T-helper 1 cell treated with Interleukin-12 subunit alpha and Interleukin-12 subunit beta and Interleukin-4 antibody, amounts not matched to agents 30 ng/mL and 1 ng/mL, for 36 hours (primary cell): ENCODE data around the gene VGLL2. TPM values are rescaled to one million over a fixed set of nuclear protein-coding genes. Genes with fewer than 3 reads are reported as not detected.
"Not testable (repeated sequence)": the region's sequence is repeated elsewhere in the genome, so short reads cannot be mapped to it uniquely, and the experiment has no call there.

Source experiments
- intact Hi-C: fragments of 100-400 bp; cut with micrococcal nuclease; formaldehyde crosslinking; loops from one replicate; pipeline ENCODE4 v1.15.1; 2024
- total RNA-seq: library from RNA; stranded (reverse); gene quantifications from 2 replicates; pipeline ENCODE4 v1.2.3, GENCODE V29; 2022

VGLL2 gene, protein sequence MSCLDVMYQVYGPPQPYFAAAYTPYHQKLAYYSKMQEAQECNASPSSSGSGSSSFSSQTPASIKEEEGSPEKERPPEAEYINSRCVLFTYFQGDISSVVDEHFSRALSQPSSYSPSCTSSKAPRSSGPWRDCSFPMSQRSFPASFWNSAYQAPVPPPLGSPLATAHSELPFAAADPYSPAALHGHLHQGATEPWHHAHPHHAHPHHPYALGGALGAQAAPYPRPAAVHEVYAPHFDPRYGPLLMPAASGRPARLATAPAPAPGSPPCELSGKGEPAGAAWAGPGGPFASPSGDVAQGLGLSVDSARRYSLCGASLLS
- not detected in 2 replicates for total RNA-seq

GRCh38 chr6:117265410-117266256 lies at the start of gene VGLL2:
Gene VGLL2, plus strand, starts transcription at chr6:117265558. Its CDS starts 206 bp downstream, at chr6:117265764.
- intact Hi-C loops: no loop called here

DNA sequence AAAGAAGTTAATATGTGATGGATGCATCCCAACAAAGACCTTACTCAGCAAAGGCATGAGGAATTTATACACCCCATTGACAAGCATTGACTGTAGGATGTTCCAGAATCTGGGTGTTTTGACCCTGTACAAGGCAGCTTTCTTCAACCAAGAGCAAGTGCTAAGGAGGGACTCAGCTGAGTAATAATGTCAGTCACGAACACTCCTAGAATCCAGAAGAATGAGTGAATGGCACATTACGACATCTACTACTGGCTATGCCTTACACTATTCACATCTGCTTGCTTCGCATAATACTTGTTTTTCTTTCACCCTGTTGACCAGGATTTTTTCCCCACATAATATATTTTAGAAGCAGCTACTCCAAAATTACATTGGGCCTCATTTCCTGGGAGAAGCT lies 42.5 kb upstream of the VGLL2 start:
- intact Hi-C loops: no loop called here

DNA sequence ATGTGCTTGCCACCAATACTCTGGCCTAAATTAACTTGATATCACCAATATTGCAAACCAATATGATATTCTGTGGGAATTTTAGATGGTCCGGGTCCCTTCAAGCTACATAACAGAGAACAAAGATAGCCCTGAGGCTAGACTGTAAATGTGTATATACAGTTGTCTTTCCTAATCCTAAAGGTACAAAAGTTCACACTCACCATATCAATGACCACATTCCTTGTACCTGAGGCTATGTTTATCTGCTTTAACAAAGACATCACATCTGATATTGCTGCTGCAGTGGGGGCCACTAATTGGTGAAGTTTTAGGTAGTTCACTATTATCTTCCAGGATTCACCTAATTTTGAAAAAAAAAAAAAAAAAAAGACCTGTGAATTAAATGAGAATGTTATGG lies 38.6 kb upstream of the VGLL2 start:
- intact Hi-C loops: no loop called here

- intact Hi-C loops: no loop called here
Measured at GRCh38 chr6:117227245-117227962, 38.0 kb upstream of the VGLL2 start.

- intact Hi-C loops: no loop called here
Measured at GRCh38 chr6:117228202-117228601, 37.2 kb upstream of the VGLL2 start.

GRCh38 chr6:117229870-117230269 lies 35.5 kb upstream of the VGLL2 start:
- intact Hi-C loops: no loop called here

DNA sequence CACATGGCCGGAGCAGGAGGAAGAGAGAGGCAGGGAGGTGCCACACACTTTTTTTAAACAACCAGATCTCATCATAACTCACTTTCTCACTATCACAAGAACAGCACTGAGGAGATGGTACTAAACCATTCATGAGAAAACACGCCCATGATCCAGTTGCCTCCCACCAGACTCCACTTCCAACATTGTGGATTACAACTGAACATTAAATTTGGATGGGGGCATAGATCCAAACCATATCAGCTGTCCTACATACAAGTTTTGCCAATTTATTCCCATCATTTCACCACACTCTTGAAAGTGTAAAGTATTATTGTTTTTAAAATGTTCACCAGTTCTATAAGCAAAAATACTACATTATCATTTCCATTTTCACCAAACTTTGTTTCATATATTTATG lies 33.9 kb upstream of the VGLL2 start:
- intact Hi-C loops: no loop called here

DNA sequence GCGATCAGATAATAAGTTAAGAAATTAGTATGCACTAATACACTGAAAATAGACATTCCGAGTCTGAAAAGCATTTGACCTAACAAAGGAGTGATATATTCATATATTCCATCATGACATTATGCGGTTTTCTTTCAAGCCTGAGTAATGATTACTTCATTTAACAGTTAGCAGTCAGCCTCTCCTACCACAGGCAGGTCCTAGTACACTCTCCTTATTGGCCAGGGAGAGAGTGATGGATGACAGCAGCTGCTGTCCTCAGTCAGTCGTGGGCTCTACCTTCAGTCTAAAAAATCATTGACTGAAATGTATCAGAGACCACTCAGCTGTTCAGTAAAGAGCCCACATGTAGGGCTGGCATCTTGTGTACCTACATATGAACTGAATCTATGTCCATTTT lies 33.2 kb upstream of the VGLL2 start:
- intact Hi-C loops: no loop called here

DNA sequence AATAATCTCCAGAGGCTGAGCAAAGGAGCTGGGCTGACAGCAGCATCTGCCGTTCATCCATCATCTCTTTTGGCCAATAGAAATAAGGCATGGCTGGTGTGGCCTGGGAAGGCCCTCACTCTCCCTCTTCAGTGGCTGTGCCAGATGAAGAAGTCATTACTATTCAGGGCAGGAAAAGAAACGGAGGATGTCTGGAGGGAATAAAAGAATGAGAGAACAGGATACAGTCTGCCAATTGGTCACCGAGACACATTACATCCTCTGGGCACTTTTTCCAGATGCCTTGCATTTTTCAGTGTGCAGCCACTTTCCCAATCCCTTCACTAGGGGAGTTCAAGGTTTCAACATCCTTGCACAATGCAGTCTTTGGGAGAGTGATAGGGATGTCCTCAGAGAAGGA lies 32.2 kb upstream of the VGLL2 start:
- intact Hi-C loops: no loop called here

DNA sequence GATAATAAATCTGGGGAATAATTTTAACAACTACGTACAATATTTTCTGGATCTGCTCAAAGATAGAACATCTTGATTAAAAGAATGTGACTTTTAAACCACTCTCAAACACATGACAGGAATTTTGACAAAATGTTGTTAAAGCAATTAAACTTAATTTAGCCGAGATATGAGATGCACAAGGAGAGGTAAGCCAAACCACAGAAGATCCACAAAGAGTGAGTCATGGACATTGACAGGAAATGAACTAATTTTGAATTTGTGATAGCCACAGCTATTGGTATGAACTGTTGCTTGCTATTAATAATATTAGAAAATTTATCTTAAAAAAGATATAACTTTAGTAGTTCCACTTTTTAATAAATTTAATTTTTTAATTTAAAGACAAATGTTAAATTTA lies 27.8 kb upstream of the VGLL2 start:
- intact Hi-C loops: no loop called here

- intact Hi-C loops: not testable (repeated sequence)
Measured at GRCh38 chr6:117244571-117244970, 20.8 kb upstream of the VGLL2 start.

DNA sequence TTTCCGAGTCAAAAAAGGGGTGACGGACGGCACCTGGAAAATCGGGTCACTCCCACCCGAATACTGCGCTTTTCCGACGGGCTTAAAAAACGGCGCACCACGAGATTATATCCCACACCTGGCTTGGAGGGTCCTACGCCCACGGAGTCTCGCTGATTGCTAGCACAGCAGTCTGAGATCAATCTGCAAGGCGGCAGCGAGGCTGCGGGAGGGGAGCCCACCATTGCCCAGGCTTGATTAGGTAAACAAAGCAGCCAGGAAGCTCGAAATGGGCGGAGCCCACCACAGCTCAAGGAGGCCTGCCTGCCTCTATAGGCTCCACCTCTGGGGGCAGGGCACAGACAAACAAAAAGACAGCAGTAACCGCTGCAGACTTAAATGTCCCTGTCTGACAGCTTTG lies 20.4 kb upstream of the VGLL2 start:
- intact Hi-C loops: not testable (repeated sequence)

- intact Hi-C loops: no loop called here
Measured at GRCh38 chr6:117253785-117254184, 11.6 kb upstream of the VGLL2 start.

DNA sequence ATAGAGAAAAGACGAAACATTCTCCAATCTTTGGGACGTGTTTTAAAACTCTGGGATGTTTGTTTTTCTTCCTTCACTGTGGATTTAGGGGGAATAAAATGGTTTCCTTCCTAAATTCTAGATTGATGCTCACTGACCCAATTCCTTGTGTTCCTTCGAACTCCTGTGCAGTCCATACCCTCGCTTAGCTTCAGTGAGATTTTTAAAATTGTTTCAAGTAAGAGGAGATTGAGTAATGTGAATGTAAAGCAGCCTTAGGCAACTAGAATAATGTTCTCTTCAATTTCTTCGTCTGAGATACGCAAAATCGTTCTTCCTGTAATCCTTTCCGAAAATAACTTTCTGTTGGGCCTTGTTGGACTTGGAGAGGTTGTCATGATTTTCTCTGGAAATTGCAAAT lies 2.6 kb upstream of the VGLL2 start:
- intact Hi-C loops: no loop called here

DNA sequence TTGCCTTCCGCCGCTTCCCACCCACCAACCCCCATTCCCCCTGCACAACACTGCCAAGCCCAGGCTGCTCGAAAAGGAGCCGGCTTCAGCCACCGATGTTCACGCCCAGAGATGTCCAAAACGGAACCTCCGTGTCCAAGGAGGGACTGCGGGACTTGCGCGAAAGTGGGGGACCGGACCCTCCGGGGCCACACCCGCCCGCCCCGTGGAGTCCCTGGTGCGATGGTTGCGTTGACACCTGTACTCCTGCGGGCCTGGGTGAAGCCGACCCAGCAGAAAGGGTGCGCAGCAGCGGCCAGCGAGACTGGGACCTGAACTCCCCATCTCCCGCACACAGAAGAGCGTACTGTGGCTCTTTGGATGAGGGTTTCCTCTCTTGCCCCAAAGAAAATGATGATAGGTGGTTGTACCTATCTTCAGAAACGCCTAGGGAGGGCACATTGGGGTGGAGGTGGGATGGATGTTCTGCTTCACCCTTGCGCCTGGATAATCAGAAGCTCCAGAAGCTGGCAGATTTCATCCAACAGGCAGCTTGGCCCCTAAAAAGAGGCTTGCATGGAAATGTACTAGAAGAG lies 1.9 kb upstream of the VGLL2 start:
- intact Hi-C loops: no loop called here

DNA sequence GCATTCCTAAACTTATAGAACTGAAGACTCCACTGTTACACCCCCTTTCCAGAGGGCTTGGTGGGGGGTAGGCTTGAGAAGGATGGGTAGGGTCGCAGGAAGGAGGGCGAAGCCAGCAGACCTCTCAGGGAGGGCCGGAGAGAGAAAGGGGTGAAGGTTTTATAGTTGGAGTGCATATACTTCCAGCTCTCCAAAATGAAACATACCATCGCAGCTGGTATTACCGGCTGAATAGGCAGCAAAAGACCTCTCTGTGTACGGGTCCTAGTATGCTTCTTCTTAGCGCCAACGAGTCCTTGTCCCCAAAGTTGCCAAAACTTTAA lies 1.0 kb upstream of the VGLL2 start:
- intact Hi-C loops: no loop called here

DNA sequence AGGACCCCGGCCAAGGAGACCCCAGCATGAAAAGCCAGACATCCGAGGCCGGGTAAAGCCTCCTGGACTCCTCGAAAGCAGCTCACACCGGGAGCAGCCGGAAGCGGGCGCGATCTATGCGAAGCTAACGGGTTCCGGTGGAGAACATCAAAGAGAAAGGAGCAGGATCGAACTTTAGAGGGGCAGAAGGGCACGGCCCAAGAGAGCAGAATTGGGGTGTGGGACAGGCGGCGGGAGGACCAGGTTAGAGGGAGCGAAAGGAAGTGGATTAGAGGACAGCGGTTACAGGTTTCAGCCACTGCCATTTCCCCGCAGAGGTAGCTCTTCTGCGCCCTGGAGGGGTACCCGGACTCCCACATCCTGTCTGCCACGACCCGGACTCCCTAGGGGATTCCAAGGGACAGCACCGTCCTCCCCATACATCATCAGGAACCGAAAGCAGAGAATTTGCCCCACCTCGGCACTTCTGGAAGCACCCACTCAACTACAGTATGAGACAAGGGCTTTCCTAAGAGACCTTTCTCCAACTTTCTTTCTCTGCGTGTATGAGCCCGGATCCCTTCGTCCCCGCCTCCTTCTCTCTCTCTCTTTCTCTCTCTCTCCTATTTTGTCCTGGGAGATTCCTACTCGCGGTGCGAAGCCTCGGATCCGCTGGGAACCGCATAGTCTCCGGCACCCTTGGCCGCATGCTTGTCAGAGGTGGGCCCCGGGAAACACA lies 507 bp upstream of the VGLL2 start:
- intact Hi-C loops: no loop called here

DNA sequence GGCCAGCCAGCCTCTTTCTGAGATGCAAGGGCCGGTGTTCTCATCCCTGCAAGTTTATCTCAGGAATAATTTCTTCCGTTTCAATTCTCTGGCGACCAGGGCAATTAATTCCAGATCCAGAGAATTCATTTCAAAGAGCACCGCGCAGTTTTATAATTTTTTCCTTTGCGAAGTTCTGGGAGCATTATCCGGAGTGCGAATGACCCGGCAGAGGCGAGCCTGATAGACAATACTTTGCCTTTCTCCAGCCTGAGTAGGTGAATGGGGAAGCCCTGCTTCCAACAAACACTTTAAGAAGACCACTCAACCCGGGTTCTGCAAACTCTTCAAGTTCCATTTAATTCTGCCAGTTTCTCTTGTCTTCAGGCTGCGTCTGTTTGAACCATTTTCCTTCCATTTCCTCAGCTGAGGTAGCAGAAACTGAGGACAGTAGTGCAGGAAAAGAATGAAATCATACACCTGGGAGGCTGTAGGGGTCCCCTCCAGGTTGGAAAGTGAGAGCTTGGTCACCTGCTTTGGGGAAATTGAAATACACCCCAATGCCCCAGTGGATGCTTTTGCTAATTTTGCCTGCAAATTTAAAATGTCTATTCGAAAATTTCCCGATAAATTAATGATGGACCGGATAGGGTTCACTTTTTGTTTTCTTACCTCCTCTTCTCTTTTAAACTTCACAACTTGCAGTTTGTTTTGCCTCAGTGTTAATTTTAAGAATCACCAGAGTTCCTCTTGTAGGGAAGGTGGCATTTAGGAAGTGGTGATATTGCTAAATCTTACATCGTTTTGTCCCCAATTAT lies 1.1 kb downstream of the VGLL2 start:
- intact Hi-C loops: no loop called here

DNA sequence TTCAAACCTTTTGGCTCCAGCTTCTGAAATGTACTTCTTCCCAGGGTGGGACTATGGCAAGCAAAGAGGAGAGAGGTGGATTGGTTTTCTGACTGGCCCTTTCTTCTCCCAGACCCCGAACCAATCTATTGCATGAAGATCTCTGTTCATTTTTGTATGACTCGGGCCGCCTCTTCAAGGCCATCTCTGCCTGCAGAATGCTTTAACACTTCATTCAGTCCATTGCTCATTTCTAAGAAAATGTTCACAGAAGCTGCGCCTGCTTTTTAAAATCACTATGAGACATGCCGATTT lies 1.6 kb downstream of the VGLL2 start:
- intact Hi-C loops: no loop called here

GRCh38 chr6:117267766-117268534 lies 2.6 kb downstream of the VGLL2 start:
- intact Hi-C loops: no loop called here
